HG02571 (cell line): ENCODE measurements around the gene HIGD1C.
"Not testable (repeated sequence)": the region's sequence is repeated elsewhere in the genome, so short reads cannot be mapped to it uniquely, and the experiment has no call there.

ENCODE experiments used
- ATAC-seq: cut with Tn5 transposase; IDR thresholded peaks from one replicate; pipeline ENCODE4 v1.9.1; 2021; ENCODE audit warnings: mild to moderate bottlenecking, moderate library complexity; ENCODE audit not compliant: unreplicated experiment

HIGD1C gene

DNA sequence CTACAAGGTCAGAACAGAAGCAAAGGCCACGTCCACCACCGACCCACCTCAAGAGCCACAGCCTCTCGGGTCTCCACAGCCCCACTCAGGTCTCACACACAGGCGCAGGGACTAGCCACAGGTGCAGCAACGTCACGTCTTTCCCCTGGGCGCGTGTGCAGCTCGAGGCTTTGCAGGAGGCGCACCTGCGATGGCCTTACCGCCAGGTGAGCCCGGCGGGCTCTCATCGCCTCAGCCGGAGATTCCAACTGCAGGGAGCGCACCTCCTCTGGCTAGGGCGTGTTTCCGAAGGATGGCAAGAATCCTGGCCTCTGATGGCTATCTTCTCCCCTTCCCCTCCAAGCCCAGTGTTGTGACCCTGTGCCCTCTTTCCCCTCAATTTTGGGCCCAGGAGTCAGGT is at the start of gene HIGD1C:
HIGD1C (plus strand) TSS at position 35 of the 400 bp plus-strand sequence. CDS start 1,455 bp downstream, outside the sequence.
- ATAC-seq = no peak

DNA sequence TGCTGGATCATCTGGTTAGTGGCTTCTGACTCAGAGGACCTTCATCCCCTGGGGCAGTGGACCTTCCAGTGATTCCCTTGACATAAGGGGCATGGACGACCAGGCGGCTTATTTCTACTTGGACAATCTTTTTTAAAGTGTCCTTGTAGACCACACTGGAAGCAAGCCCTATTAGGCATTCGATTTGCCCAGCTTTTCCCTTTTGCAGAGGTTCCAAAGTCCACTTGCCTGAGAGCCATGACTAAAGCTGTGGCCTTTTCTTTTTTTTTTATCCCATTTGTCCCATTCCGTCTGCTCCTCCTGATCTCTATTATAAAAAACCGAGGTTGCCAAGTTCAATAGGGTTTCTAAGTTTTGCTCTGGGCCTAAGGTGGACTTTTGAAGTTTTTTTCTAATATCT is 43.9 kb upstream of the HIGD1C start:
- not testable (repeated sequence) for ATAC-seq

DNA sequence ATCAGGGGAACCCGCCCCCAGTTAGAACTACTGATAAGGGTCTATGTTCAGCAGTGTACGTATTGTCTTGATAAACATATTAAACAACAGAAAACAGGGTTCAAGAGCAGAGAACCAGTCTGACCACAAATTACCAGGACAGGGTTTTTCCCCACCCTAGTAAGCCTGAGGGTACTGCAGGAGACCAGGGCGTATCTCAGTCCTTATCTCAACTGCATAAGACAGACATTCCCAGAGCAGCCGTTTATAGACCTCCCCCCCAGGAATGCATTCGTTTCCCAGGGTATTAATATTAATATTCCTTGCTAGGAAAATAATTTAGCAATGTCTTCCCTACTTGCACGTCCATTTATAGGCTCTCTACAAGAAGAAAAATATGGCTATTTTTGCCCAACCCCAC is 40.0 kb upstream of the HIGD1C start:
- not testable (repeated sequence) for ATAC-seq

DNA sequence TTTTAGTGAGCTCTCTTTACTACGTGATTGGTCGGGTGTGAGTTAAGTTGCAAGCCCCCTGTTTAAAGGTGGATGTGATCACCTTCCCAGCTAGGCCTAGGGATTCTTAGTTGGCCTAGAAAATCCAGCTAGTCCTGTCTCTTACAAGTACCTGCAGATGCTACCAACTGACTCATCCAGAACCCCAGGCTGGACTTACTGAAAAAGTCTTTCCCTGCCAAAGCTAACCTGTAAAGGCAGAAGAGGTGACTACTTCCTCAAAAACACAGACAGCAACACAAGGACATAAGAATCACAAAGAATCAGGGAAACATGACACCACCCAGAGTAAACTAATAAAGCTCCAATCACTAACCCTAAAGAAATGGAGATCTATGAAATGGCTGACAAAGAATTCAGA is 39.1 kb upstream of the HIGD1C start:
- no peak for ATAC-seq

DNA sequence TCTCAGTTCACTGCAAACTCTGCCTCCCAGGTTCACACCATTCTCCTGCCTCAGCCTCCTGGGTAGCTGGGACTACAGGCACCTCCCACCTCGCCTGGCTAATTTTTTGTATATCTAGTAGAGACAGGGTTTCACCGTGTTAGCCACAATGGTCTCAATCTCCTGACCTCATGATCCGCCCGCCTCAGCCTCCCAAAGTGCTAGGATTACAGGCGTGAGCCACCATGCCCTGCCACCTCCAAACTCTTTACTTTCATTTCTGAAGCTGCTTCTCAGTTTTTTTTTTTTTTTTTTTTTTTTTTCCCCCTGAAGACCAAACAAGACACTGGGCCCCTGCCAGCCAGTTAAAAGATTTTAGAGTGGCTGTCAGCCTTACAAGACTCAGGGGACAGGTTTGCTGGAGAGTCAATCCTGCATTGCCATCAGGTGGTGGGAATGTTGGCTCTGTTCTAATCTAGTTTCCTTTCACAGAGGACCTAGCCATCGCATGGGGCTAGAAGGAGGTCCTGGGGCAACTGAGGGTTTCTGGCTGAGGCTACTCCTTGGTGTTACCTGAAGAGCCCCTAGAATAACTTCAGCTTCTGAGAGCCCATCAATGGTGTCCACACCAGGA is 37.4 kb upstream of the HIGD1C start:
- ATAC-seq = no peak

DNA sequence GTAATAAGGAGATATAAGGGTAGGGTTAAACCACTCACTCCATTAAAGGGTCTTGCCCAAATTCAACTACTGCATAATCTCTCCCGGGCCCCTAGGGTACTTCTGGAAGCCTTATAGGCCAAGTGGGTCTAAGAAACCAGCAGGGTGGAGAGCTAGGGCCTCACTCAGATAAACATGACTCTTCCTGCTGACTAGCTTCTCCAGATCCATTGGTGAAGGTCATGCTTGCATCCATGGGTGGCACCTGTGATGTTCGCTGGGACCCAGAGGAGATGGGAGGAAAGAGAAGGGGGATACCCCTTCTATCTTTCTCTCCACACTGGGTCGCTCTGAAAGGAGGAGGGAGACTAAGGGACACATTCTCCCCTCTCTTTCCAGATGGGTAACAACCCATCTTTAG is 36.1 kb upstream of the HIGD1C start:
- ATAC-seq = no peak

DNA sequence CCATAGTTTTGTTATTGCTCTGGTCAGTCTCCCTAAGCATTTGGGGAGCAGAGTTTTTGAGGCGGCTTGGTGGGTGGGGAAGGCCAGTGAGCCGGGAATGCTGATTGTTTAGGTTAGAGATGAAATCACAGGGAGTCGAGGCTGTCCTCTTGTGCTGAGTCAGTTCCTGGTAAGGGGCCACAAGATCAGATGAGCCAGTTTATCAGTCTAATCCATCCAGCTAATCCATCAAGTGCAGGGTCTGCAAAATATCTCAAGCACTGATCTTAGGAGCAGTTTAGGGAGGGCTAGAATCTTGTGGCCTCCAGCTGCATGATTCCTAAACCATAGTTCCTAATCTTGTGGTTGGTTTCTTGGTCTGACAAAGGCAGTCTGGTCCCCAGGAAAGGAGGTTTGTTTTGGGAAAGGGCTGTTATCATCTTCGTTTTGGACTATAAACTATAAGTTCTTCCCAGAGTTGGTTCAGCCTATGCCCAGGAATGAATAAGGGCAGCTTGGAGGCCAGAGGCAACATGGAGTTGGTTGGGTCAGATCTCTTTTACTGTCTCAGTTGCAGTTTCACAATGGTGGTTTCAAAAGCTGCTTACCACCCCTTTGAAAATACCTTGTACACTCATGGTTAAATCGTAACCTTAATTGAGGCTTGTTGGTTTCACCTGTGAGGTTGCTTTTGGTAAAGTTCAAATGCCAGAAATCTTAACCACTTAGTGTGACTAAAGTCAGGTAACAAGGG is 33.6 kb upstream of the HIGD1C start:
- ATAC-seq = no peak

DNA sequence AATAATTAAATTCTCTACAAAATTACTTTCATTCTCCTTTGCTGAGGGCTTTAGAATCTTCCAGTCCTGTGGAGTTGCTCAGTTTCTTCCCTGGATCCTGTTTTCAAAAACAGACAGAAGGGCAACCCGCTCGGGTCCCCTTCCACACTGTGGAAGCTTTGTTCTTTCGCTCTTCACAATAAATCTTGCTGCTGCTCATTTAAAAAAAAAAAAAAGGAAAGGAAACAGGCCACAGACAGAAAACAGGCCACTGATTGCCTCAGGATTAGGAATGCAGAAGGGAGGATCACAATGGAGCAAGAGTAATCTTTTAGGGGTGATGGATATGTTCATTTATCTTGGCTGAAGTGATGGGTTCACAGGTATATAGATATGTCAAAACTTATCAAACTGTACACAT is 29.5 kb upstream of the HIGD1C start:
- ATAC-seq = no peak

DNA sequence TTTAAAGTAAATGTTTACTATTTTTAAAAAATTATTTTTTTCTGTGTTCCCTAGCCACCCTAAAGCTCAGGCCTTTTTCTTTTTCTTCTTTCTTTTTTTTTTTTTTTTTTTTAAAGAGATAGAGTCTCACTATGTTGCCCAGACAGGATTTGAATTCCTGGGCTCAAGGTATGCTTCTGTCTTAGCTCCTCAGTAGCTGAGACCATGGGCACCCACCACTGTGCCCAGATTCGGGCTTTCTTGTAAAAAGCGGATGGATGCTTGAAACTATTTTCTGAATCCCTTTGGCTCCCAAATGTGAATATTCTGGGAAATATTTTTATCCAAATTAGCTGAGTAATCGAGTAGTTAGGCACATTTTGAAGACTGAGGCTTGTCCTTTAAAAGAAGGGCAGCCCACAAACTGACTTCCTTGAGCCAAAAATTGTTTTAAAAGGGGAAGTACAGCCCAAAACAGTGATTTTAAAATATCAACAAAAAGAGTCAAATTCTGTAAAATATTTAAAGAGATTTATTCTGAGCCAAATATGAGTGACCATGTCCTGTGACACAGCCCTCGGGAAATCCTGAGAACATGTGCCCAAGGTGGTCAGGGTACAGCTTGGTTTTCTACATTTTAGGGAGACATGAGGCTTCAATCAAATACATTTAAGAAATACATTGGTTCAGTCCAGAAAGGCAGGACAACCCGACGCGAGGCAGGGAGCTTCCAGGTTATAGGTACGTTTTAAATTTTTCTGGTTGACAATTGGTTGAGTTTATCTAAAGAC is 28.8 kb upstream of the HIGD1C start:
- no peak for ATAC-seq

DNA sequence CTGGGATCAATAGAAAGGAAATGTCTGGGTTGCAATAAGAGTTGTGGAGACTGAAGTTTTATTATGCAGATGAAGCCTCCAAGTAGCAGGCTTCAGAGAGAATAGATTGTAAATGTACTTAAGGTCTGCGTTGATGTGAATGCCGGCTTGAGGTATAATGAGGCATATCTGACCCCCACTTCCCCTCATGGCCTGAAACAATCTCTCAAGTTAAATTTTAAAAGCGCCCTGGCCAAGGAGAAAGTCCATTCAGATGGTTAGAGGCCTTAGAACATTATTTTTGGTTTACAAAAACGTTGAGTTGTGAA is 28.3 kb upstream of the HIGD1C start:
- ATAC-seq = no peak

DNA sequence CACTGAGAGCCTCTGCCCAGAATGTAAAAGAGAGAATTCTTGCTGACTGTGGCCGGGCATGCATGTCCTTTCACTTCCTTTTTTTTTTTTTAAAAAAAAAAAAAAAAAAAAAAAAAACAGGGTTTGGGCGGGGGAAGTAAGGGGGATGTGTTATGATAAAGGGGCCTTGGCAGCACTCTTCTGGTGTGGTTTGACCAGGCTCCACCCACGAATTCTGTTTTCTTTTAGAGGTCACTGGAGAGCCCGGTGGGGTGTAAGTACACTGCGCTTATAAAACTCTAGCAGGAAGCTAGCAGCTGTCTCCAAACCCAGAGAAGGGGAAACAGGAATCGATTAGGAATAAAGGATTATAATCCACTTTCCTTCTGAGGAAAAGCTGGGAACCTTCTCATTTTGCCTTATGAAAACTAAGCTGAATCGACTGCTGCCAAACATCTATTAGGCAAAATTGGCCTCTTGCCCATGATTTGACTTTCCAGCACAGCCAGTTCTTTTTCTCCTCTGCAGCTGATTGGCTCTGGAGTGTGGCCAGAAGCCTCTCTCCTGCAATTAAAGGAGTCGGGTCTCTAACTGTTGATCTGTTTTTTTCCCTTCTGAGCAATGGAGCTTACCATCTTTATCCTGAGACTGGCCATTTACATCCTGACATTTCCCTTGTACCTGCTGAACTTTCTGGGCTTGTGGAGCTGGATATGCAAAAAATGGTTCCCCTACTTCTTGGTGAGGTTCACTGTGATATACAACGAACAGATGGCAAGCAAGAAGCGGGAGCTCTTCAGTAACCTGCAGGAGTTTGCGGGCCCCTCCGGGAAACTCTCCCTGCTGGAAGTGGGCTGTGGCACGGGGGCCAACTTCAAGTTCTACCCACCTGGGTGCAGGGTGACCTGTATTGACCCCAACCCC is 27.7 kb upstream of the HIGD1C start:
- peak; percentile 89 for ATAC-seq

DNA sequence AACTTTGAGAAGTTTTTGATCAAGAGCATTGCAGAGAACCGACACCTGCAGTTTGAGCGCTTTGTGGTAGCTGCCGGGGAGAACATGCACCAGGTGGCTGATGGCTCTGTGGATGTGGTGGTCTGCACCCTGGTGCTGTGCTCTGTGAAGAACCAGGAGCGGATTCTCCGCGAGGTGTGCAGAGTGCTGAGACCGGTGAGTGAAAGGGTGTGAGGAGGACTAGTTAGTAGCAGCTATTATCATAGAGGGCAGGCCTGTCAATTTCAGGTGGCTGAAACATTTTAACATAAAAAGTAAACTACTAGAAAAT is 27.0 kb upstream of the HIGD1C start:
- ATAC-seq = no peak

DNA sequence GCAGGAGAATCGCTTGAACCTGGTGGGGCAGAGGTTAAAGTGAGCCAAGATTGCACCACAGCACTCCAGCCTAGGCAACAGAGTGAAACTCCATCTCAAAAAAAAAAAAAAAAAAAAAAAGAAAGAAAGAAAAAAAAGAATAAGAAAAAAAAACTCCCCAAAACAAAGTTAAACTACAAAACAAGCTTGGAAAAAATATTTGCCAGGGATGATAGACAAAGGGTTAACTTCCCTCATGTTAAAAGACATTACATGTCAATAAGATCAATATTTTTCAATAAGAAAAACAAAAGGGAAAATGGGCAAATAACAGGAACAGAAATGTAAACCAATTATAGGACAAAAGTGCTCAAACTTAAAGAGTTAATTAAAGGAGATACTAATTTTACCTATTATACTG is 26.4 kb upstream of the HIGD1C start:
- ATAC-seq = no peak

DNA sequence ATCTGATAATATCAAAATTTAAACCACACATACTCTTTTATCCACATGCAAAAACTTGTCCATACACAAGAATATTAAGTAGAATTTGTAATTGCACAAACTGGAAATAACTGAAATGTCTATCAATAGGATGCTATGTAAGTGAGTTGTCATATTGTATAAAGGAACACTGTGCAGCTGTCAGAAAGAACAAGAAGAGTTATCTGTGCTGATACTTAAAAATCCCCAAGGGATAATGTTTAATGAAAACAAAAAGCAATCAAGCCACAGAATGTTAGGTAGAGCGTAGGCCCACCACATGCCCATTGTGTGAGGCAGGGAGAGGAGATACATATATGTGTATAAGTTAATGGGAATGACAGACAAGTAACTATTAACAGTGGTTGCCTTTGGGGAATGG is 25.9 kb upstream of the HIGD1C start:
- no peak for ATAC-seq

DNA sequence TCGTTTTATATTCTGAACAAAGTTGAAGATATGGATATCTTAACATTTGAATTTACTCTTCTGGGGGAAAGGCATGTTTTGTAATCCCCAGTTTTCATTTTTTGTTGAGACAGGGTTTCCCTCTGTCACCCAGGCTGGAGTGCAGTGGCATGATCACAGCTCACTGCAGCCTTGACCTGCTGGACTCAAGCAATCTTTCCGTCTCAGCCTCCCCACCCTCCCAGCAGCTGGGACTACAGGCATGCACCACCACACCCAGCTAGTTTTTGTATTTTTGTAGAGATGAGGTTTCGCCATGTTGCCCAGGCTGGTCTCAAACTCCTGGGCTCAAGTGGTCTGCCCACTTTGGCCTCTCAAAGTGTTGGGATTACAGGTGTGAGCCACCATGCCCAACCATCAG is 25.4 kb upstream of the HIGD1C start:
- ATAC-seq = not testable (repeated sequence)

DNA sequence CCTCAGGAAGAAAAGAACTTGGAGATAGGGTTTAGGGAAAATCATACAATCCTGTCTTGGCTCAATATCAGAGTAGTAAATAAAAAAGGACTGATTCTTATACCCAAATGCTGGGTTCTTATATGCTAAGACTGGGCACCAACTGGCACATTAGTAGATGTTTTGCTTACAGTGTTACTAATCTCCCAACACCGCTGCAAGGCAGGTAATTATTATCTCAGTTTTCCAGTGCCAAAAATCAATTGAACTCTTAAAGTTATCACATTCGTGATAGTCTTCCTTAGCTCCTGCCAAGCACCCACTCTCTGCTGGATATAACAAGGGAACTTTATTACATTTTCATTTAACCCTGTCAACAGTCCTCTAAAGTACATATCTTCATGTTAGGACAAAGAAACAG is 25.0 kb upstream of the HIGD1C start:
- ATAC-seq = no peak

DNA sequence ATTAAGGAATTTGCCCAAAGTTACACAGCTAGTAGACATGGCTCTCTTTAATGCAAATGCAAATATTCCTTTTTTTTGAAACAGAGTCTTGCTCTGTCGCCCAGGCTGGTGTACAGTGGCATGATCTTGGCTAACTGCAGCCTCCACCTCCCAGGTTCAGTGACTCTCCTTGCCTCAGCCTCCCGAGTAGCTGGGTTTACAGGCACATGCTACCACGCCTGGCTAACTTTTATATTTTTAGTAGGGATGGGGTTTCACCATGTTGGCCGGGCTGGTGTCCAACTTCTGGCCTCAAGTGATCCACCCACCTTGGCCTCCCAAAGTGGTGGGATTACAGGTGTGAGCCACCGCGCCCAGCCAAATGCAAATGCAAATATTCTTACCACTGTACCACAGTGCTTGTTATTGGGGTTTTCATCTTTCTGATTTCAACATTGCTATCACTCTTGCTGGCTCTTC is 24.5 kb upstream of the HIGD1C start:
- no peak for ATAC-seq

DNA sequence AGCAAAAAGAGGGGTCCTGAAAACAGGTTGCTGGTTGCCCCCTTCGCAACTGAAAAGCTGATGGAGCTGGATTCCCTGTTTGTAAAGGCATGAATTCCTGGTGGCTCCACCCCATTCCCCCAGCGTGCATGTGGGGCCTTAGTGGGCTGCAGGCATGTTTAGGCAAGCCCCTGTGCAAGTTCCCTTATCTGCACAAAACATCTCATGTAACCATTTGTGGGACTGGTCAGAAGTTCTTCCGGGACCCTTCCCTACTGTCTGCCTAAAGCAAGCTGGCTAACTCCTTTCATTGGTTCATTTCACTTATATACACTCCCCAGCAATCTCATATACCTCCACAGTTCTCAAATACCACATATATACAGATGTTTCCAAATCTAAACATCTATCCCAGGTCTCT is 24.0 kb upstream of the HIGD1C start:
- ATAC-seq = no peak

DNA sequence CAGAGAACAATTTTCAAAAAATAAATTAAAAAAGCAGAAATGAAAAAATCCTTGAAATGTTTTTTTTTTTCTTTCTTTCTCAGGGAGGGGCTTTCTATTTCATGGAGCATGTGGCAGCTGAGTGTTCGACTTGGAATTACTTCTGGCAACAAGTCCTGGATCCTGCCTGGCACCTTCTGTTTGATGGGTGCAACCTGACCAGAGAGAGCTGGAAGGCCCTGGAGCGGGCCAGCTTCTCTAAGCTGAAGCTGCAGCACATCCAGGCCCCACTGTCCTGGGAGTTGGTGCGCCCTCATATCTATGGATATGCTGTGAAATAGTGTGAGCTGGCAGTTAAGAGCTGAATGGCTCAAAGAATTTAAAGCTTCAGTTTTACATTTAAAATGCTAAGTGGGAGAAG is 22.5 kb upstream of the HIGD1C start:
- no peak for ATAC-seq

DNA sequence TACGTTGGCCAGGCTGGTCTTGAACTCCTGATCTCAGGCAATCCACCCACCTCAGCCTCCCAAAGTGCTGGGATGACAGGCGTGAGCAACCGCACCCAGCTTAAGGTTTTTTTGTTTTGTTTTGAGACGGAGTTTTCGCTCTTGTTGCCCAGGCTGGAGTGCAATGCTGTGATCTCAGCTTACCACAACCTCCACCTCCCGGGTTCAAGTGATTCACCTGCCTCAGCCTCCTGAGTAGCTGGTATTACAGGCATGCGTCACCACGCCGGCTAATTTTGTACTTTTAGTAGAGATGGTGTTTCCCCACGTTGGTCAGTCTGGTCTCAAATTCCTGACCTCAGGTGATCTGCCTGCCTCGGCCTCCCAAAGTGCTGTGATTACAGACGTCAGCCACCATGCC is 21.9 kb upstream of the HIGD1C start:
- ATAC-seq = not testable (repeated sequence)

DNA sequence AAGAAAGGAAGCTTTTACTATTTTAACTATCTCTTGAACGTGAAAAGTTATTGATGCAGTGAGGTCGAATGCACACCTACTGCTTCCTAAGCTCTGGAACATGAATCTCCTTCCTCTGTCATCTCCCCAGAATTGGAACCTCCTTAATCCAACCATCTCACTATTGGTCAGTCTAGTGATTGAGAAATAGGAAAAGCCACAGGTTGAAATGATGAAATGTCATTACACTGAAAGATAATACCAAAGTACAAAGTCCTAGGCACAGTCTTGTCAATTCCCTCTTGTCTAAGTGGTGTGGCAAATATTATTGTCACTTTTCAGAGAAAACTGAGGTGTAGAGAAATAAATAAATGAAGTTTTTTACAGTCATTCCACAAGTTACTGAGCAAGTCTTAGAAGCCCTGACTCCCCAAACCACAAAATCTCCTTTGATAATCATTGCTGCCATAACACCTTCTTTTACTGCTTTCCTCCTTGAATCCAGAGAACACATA is 19.5 kb upstream of the HIGD1C start:
- ATAC-seq = no peak
